Measurements from ENCODE around the gene PIN1. TPM values are rescaled to one million over a fixed set of nuclear protein-coding genes. Genes with fewer than 3 reads are reported as not detected.

PIN1 gene
- total and polyA plus RNA-seq, 11 donors: 82.8 to 159 (median 93.1) TPM

GRCh38 chr19:9835507-9835949, 410 bp downstream of the PIN1 start:
- Histone ChIP-seq H3K9me3 (no peaks in the 10 kb centered on the region), H3K27ac (peak overlapping the region in 11 of 12 donors; percentile 58 to 85 (median 74)), H3K36me3 (peaks cover 0 to 33% (median 27%) of the 10 kb centered on the region in 9 donors), H3K4me3 (peak overlapping the region; percentile 86 to 100 (median 93)), H3K4me1 (peaks cover 0 to 42% (median 14%) of the 10 kb centered on the region in 12 donors), H3K27me3 (no peaks in the 10 kb centered on the region)
- peak in 2 of 4 donors; percentile 33 to 34 for ATAC-seq
- WGBS, 4 donors: 0 to 4% (median 2%) methylated on average over 7 to 28 of the region's 28 CpGs
- TF ChIP-seq, protein P1, sequence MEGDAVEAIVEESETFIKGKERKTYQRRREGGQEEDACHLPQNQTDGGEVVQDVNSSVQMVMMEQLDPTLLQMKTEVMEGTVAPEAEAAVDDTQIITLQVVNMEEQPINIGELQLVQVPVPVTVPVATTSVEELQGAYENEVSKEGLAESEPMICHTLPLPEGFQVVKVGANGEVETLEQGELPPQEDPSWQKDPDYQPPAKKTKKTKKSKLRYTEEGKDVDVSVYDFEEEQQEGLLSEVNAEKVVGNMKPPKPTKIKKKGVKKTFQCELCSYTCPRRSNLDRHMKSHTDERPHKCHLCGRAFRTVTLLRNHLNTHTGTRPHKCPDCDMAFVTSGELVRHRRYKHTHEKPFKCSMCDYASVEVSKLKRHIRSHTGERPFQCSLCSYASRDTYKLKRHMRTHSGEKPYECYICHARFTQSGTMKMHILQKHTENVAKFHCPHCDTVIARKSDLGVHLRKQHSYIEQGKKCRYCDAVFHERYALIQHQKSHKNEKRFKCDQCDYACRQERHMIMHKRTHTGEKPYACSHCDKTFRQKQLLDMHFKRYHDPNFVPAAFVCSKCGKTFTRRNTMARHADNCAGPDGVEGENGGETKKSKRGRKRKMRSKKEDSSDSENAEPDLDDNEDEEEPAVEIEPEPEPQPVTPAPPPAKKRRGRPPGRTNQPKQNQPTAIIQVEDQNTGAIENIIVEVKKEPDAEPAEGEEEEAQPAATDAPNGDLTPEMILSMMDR (IDR thresholded peaks at IDR 0.05): no peak
- no peak for TF ChIP-seq POLR2A (IDR thresholded peaks at IDR 0.05)
- peak in 2 of 5 donors; percentile 40 to 64 for DNase-seq
- intact Hi-C loops (cut with DNase I): loop anchor here in 2 of 10 donors (1.0 to 2.0 kb wide), 2 partner anchors 16 to 17 kb away; partner anchors contain the start of gene FBXL12 (in 2 of the 2)

GRCh38 chr19:9836021-9836420, 903 bp downstream of the PIN1 start:
- no peak for TF ChIP-seq POLR2A (IDR thresholded peaks at IDR 0.05)
- TF ChIP-seq, protein P1 (IDR thresholded peaks at IDR 0.05): no peak
- H3K36me3 ChIP-seq: peaks cover 0 to 34% (median 30%) of the 10 kb centered on the region in 9 donors

GRCh38 chr19:9838324-9838723, 3.2 kb downstream of the PIN1 start:
- DNase-seq: peak in 1 of 5 donors; percentile 62
- no peak for ATAC-seq
- Histone ChIP-seq H3K4me3 (no peak overlapping the region), H3K4me1 (peaks cover 0 to 50% (median 16%) of the 10 kb centered on the region in 12 donors), H3K27me3 (no peaks in the 10 kb centered on the region), H3K36me3 (peaks cover 0 to 57% (median 48%) of the 10 kb centered on the region in 9 donors), H3K27ac (no peak overlapping the region), H3K9me3 (peaks cover 0 to 2% (median 0%) of the 10 kb centered on the region in 12 donors)
- WGBS, 4 donors: 90 to 94% (median 93%) methylated on average over 13 to 15 of the region's 15 CpGs
- intact Hi-C loops (cut with DNase I): no loop called here
- no peak for TF ChIP-seq POLR2A (IDR thresholded peaks at IDR 0.05)
- TF ChIP-seq, protein P1 (IDR thresholded peaks at IDR 0.05): no peak

More at GRCh38 chr19:9836021-9836420, 903 bp downstream of the PIN1 start:
- DNase-seq (no peak), ATAC-seq (no peak)
- no peaks in the 10 kb centered on the region for H3K9me3 ChIP-seq
- H3K4me1 ChIP-seq: peaks cover 0 to 42% (median 14%) of the 10 kb centered on the region in 12 donors
- WGBS, 4 donors: 3 to 9% (median 6%) methylated on average over 5 of the region's 5 CpGs
- peak overlapping the region; percentile 86 to 100 (median 93) for H3K4me3 ChIP-seq
- H3K27me3 ChIP-seq: no peaks in the 10 kb centered on the region
- intact Hi-C loops (cut with DNase I): no loop called here
- peak overlapping the region in 5 of 12 donors; percentile 70 to 85 (median 78) for H3K27ac ChIP-seq

- Histone ChIP-seq H3K9me3 (peaks cover 0 to 10% (median 0%) of the 10 kb centered on the region in 12 donors), H3K4me3 (no peak overlapping the region), H3K4me1 (peaks cover 0 to 47% (median 16%) of the 10 kb centered on the region in 12 donors), H3K27ac (no peak overlapping the region), H3K27me3 (no peaks in the 10 kb centered on the region), H3K36me3 (peaks cover 2 to 68% (median 59%) of the 10 kb centered on the region in 9 donors)
- DNase-seq: no peak
- ATAC-seq: no peak
- intact Hi-C loops (cut with DNase I): no loop called here
- 60 to 88% (median 80%) methylated on average over 1 of the region's 1 CpG for WGBS, 4 donors
- TF ChIP-seq, protein P1 (IDR thresholded peaks at IDR 0.05): no peak
- no peak for TF ChIP-seq POLR2A (IDR thresholded peaks at IDR 0.05)
These were observed 4.3 kb downstream of the PIN1 start for GRCh38 chr19:9839415-9839814.
